Activated CD4-positive, alpha-beta T cell treated with anti-CD3 and anti-CD28 coated beads for 36 hours (primary cell): ENCODE data around the gene SLC13A4. TPM values are rescaled to one million over a fixed set of nuclear protein-coding genes. Genes with fewer than 3 reads are reported as not detected.

Experiments
- ATAC-seq: fragments of 200-7000 bp; cut with Tn5 transposase; one replicate; pipeline ENCODE4 v1.10.0; 2021; ENCODE audit warnings: mild to moderate bottlenecking, moderate library complexity
- CTCF ChIA-PET: fragments of 350-600 bp; sonication (Branson Sonifier 250); formaldehyde crosslinking; loops from one replicate; lab custom pipeline; 2021; ENCODE audit warnings: antibody characterized with exemption; lab: Charles Lee
- POLR2A ChIA-PET: fragments of 350-600 bp; sonication (Branson Sonifier 250); formaldehyde crosslinking; loops from one replicate; lab custom pipeline; 2021; ENCODE audit warnings: antibody characterized with exemption, inconsistent platforms; lab: Charles Lee
- DNase-seq: peaks from one replicate; pipeline ENCODE4 v3.0.0-alpha.2; 2020
- H3K27ac Mint-ChIP-seq: one replicate; pipeline ENCODE4 v1.8.0; 2021; ENCODE audit warnings: mixed read lengths
- H3K27me3 Mint-ChIP-seq: one replicate; pipeline ENCODE4 v1.8.0; 2021; ENCODE audit warnings: mixed read lengths
- H3K36me3 Mint-ChIP-seq: one replicate; pipeline ENCODE4 v1.8.0; 2021; ENCODE audit warnings: low read depth, mixed read lengths
- H3K4me1 Mint-ChIP-seq: one replicate; pipeline ENCODE4 v1.8.0; 2021; ENCODE audit warnings: mixed read lengths
- H3K4me3 Mint-ChIP-seq: one replicate; pipeline ENCODE4 v1.8.0; 2021; ENCODE audit warnings: mild to moderate bottlenecking, moderate library complexity, mixed read lengths
- H3K9me3 Mint-ChIP-seq: one replicate; pipeline ENCODE4 v1.8.0; 2021; ENCODE audit warnings: low read depth, mixed read lengths
- intact Hi-C, 2 experiments: fragments of 100-400 bp; cut with DNase I in 1 of 2; cut with micrococcal nuclease in 1 of 2; formaldehyde crosslinking; loops; one replicate each; pipeline versions ENCODE4 v1.14.2 to v1.15.1; 2022 to 2024; cut with DNase I, micrococcal nuclease
- total RNA-seq, 2 experiments: library from RNA; stranded (reverse); gene quantifications; one replicate each; pipeline ENCODE4 v1.2.3, GENCODE V29; 2021

Gene SLC13A4
- total RNA-seq, 2 experiments from 2014 or later: not detected

- CTCF ChIA-PET: interaction anchor here (0.6 to 0.7 kb wide), 2 partner anchors 11 to 12 kb away, joined by 3 read pairs; partner anchors contain the start of gene SLC13A4
- Mint-ChIP-seq H3K36me3 (no peaks in the 10 kb centered on the region), H3K27ac (no peak overlapping the region), H3K4me1 (no peaks in the 10 kb centered on the region), H3K4me3 (no peak overlapping the region), H3K9me3 (no peaks in the 10 kb centered on the region), H3K27me3 (peaks cover 15% of the 10 kb centered on the region)
- no peak for ATAC-seq
- intact Hi-C loops: no loop called here
- POLR2A ChIA-PET: interaction anchor here (0.6 kb wide), 1 partner anchor 285 kb away, joined by 3 read pairs; no protein-coding TSS in a partner anchor
- no peak for DNase-seq
Measured at GRCh38 chr7:135716677-135717238, 11.2 kb downstream of the SLC13A4 start.

GRCh38 chr7:135715673-135716072 lies 12.3 kb downstream of the SLC13A4 start:
- H3K4me3 Mint-ChIP-seq: no peak overlapping the region
- H3K27ac Mint-ChIP-seq: no peak overlapping the region
- ChIA-PET POLR2A (no interaction called here), CTCF (no interaction called here)
- H3K4me1 Mint-ChIP-seq: no peaks in the 10 kb centered on the region
- peaks cover 11% of the 10 kb centered on the region for H3K27me3 Mint-ChIP-seq
- no peak for ATAC-seq
- H3K36me3 Mint-ChIP-seq: no peaks in the 10 kb centered on the region
- intact Hi-C loops: no loop called here
- no peaks in the 10 kb centered on the region for H3K9me3 Mint-ChIP-seq
- DNase-seq: no peak

- POLR2A ChIA-PET: no interaction called here
- DNase-seq (no peak), ATAC-seq (no peak)
- Mint-ChIP-seq H3K36me3 (no peaks in the 10 kb centered on the region), H3K27ac (no peak overlapping the region), H3K4me1 (no peaks in the 10 kb centered on the region), H3K4me3 (no peak overlapping the region), H3K9me3 (no peaks in the 10 kb centered on the region), H3K27me3 (peaks cover 11% of the 10 kb centered on the region)
- intact Hi-C loops: no loop called here
- CTCF ChIA-PET: no interaction called here
Measured at GRCh38 chr7:135715055-135715522, 12.9 kb downstream of the SLC13A4 start.

GRCh38 chr7:135714534-135715009 lies 13.4 kb downstream of the SLC13A4 start:
- H3K27ac Mint-ChIP-seq: no peak overlapping the region
- intact Hi-C loops: no loop called here

GRCh38 chr7:135713836-135714470 lies 14.0 kb downstream of the SLC13A4 start:
- POLR2A ChIA-PET: no interaction called here
- ATAC-seq (no peak), DNase-seq (no peak)
- Mint-ChIP-seq H3K36me3 (no peaks in the 10 kb centered on the region), H3K9me3 (no peaks in the 10 kb centered on the region), H3K4me3 (no peak overlapping the region), H3K4me1 (no peaks in the 10 kb centered on the region), H3K27ac (no peak overlapping the region), H3K27me3 (peaks cover 8% of the 10 kb centered on the region)
- CTCF ChIA-PET: interaction anchor here (2.4 kb wide), 1 partner anchor 32 kb away, joined by 5 read pairs; no protein-coding TSS in a partner anchor
- intact Hi-C loops: no loop called here

More at GRCh38 chr7:135714534-135715009, 13.4 kb downstream of the SLC13A4 start:
- ATAC-seq: no peak
- DNase-seq: no peak
- POLR2A ChIA-PET: no interaction called here
- Mint-ChIP-seq H3K27me3 (peaks cover 10% of the 10 kb centered on the region), H3K9me3 (no peaks in the 10 kb centered on the region), H3K36me3 (no peaks in the 10 kb centered on the region), H3K4me1 (no peaks in the 10 kb centered on the region), H3K4me3 (no peak overlapping the region)
- CTCF ChIA-PET: no interaction called here

GRCh38 chr7:135712796-135713195 lies 15.2 kb downstream of the SLC13A4 start:
- intact Hi-C loops: no loop called here
- Mint-ChIP-seq H3K9me3 (no peaks in the 10 kb centered on the region), H3K4me3 (no peak overlapping the region), H3K27ac (no peak overlapping the region), H3K4me1 (no peaks in the 10 kb centered on the region), H3K27me3 (peaks cover 2% of the 10 kb centered on the region), H3K36me3 (no peaks in the 10 kb centered on the region)
- DNase-seq (no peak), ATAC-seq (no peak)
- ChIA-PET CTCF (interaction anchor here (1.5 to 3.3 kb wide), 3 partner anchors 31 to 67 kb away, joined by 4 to 15 read pairs (median 5); no protein-coding TSS in a partner anchor), POLR2A (no interaction called here)

- peaks cover 2% of the 10 kb centered on the region for H3K27me3 Mint-ChIP-seq
- H3K9me3 Mint-ChIP-seq: no peaks in the 10 kb centered on the region
- H3K4me1 Mint-ChIP-seq: no peaks in the 10 kb centered on the region
- no peak overlapping the region for H3K4me3 Mint-ChIP-seq
- DNase-seq (no peak), ATAC-seq (no peak)
- no peaks in the 10 kb centered on the region for H3K36me3 Mint-ChIP-seq
- H3K27ac Mint-ChIP-seq: no peak overlapping the region
- CTCF ChIA-PET: interaction anchor here (0.6 to 3.3 kb wide), 9 partner anchors 8 to 490 kb away, joined by 3 to 15 read pairs (median 3); no protein-coding TSS in a partner anchor
- POLR2A ChIA-PET: interaction anchor here (0.7 kb wide), 1 partner anchor 39 kb away, joined by 3 read pairs; no protein-coding TSS in a partner anchor
- intact Hi-C loops: no loop called here
Measured at GRCh38 chr7:135712182-135712782, 15.7 kb downstream of the SLC13A4 start.

GRCh38 chr7:135711139-135711469 lies 16.9 kb downstream of the SLC13A4 start:
- Mint-ChIP-seq H3K27ac (no peak overlapping the region), H3K9me3 (no peaks in the 10 kb centered on the region), H3K4me1 (no peaks in the 10 kb centered on the region), H3K36me3 (no peaks in the 10 kb centered on the region), H3K27me3 (no peaks in the 10 kb centered on the region), H3K4me3 (no peak overlapping the region)
- no peak for DNase-seq
- POLR2A ChIA-PET: no interaction called here
- intact Hi-C loops: loop anchor here in 1 of 2 experiments (2.0 kb wide), 2 partner anchors 40 to 430 kb away; no protein-coding TSS in a partner anchor
- CTCF ChIA-PET: interaction anchor here (0.6 to 3.3 kb wide), 15 partner anchors 9 to 337 kb away, joined by 3 to 15 read pairs (median 3); partner anchors contain the start of gene SLC13A4
- ATAC-seq: no peak

GRCh38 chr7:135710417-135711138 lies 17.4 kb downstream of the SLC13A4 start:
- no peaks in the 10 kb centered on the region for H3K36me3 Mint-ChIP-seq
- intact Hi-C loops: loop anchor here in 1 of 2 experiments (2.0 kb wide), 2 partner anchors 40 to 430 kb away; no protein-coding TSS in a partner anchor
- CTCF ChIA-PET: interaction anchor here (0.7 to 3.3 kb wide), 15 partner anchors 10 to 337 kb away, joined by 3 to 15 read pairs (median 3); partner anchors contain the start of gene SLC13A4

GRCh38 chr7:135709508-135709907 lies 18.5 kb downstream of the SLC13A4 start:
- Mint-ChIP-seq H3K27ac (no peak overlapping the region), H3K4me1 (no peaks in the 10 kb centered on the region), H3K9me3 (no peaks in the 10 kb centered on the region), H3K4me3 (no peak overlapping the region), H3K27me3 (no peaks in the 10 kb centered on the region), H3K36me3 (no peaks in the 10 kb centered on the region)
- ChIA-PET POLR2A (no interaction called here), CTCF (interaction anchor here (1.6 kb wide), 1 partner anchor 14 kb away, joined by 5 read pairs; no protein-coding TSS in a partner anchor)
- DNase-seq (no peak), ATAC-seq (no peak)
- intact Hi-C loops: no loop called here

More at GRCh38 chr7:135710417-135711138, 17.4 kb downstream of the SLC13A4 start:
- no peaks in the 10 kb centered on the region for H3K4me1 Mint-ChIP-seq
- no peaks in the 10 kb centered on the region for H3K27me3 Mint-ChIP-seq
- ATAC-seq: no peak
- H3K4me3 Mint-ChIP-seq: no peak overlapping the region
- no peaks in the 10 kb centered on the region for H3K9me3 Mint-ChIP-seq
- no peak overlapping the region for H3K27ac Mint-ChIP-seq
- POLR2A ChIA-PET: no interaction called here
- DNase-seq: peak; percentile 30

- no peaks in the 10 kb centered on the region for H3K9me3 Mint-ChIP-seq
Measured at GRCh38 chr7:135708041-135708440, 19.9 kb downstream of the SLC13A4 start.

More at GRCh38 chr7:135708041-135708440, 19.9 kb downstream of the SLC13A4 start:
- Mint-ChIP-seq H3K4me1 (no peaks in the 10 kb centered on the region), H3K36me3 (no peaks in the 10 kb centered on the region), H3K4me3 (no peak overlapping the region), H3K27me3 (no peaks in the 10 kb centered on the region), H3K27ac (no peak overlapping the region)
- POLR2A ChIA-PET: no interaction called here
- intact Hi-C loops: no loop called here
- CTCF ChIA-PET: interaction anchor here (1.2 kb wide), 1 partner anchor 24 kb away, joined by 3 read pairs; no protein-coding TSS in a partner anchor
- DNase-seq: no peak
- ATAC-seq: no peak
